NOMO-1 treated with dmso at 0.1 percent for 144 hours (cell line): Measurements from ENCODE around the gene SLC1A2.
A peak's percentile ranks its signal among the peaks of the same experiment; 100 is the strongest.
"Not testable (repeated sequence)": the region's sequence is repeated elsewhere in the genome, so short reads cannot be mapped to it uniquely, and the experiment has no call there.

Experiments used
- DNase-seq: peaks from one replicate; lab custom pipeline; 2025; ENCODE audit not compliant: unreplicated experiment; lab: John Stamatoyannopoulos, UW

The SLC1A2 gene

GRCh38 chr11:35231076-35231860 is 188.1 kb downstream of the SLC1A2 start:
- DNase-seq = no peak

- no peak for DNase-seq
These were observed 189.0 kb downstream of the SLC1A2 start for GRCh38 chr11:35230388-35230787.

GRCh38 chr11:35228328-35228725 is 191.0 kb downstream of the SLC1A2 start:
- DNase-seq = no peak

- DNase-seq = peak; percentile 65
These were observed 191.6 kb downstream of the SLC1A2 start for GRCh38 chr11:35227576-35228327.

GRCh38 chr11:35226756-35227155 is 192.6 kb downstream of the SLC1A2 start:
- not testable (repeated sequence) for DNase-seq

DNA sequence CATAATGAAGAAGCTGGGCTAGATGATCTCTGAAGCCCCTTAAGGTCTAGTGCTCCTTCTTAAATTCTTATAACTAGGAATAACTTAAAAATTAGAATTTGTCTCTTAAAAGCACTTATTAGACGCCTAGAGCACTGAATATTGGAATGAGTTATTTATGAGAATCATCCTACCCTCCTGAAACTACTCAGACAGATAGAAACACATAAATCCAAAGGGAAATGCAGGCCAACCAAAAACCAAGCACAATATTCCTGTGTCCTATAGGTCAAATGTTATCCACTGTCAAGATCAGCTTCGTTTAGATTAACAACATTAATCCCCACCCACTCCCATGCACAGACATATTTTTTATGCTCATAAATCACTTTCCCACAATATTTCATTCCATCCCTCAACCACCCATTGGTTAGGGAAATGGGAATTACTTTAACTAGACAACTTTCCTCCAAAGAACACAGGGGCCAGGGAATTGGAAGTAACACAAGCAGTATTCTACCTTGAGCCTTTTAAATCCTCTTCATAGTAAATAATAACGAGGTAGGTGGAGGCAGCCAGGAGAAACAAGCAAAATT is 193.3 kb downstream of the SLC1A2 start:
- no peak for DNase-seq

DNA sequence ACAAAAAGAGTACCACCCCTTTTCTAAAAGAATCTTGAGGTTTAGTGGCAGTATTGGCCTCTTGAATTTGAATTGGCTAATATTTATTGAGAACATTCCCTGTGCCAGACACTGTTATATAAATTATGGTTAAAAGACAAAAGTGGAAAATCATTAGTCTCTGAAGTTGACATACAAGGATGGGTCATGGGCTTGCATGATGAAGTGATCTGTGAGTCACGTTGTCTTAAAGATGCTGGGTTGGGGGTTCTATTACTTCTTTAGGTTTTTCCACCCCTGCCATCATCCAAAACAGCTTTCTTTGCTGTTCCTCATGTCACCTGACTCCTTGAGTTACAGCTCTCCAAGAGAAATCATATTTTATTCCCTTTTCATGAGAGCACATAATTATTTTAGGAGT is 195.4 kb downstream of the SLC1A2 start:
- no peak for DNase-seq

- no peak for DNase-seq
These were observed 196.0 kb downstream of the SLC1A2 start for GRCh38 chr11:35223371-35223796.

GRCh38 chr11:35218956-35219355 is 200.4 kb downstream of the SLC1A2 start:
- no peak for DNase-seq

DNA sequence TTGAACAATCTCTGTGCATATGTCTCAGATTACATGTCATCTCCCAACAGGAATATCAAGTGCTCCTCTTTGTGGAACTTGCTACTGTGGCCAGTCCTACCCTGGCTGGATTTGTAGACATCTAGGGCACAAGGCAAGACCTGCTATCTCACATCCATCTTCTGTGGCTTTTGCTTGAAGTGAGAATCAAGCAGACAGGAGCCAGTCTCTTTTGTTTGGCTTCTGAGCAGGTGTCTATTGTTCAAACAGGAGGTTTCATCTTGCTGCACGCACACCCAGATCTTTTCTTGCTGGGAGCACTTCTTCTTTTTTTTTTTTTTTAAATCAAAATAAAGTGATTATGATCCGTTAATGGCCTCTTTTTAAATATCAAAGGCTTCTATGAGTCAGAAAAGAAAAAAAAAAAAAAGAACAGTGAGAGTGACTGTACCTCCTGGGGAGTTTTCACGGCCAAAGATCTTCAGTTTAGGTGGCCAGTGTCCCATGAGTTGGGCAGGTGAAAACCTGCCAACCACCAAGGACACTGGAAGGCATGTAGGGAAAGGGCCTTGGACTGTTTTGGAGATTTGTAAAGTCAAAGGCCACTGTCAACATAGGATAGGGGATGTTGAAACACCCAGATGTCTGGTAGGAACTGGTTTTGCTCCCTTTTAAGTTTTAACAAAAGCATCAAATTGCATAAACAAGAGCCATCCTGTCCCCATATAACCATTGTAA is 202.2 kb downstream of the SLC1A2 start:
- no peak for DNase-seq

DNA sequence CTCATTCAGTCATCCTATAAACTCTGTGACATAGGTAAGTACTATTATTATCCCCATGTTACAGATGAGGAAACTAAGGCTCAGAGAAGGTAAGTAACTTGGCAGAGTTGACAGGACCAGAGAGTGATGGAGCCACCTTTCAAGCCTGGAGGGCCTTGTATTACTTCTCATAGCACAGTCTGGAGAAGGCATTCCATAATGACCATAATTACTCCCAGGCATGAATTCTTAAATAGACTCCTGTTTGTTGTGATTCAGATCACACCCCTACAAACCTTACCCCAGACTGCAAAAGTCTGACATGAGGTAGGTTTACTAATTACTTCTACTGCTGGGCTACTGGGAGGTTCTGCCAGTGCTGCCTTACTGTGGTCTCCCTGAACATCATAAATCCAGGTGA is 203.4 kb downstream of the SLC1A2 start:
- no peak for DNase-seq

GRCh38 chr11:35214792-35215193 is 204.6 kb downstream of the SLC1A2 start:
- no peak for DNase-seq

DNA sequence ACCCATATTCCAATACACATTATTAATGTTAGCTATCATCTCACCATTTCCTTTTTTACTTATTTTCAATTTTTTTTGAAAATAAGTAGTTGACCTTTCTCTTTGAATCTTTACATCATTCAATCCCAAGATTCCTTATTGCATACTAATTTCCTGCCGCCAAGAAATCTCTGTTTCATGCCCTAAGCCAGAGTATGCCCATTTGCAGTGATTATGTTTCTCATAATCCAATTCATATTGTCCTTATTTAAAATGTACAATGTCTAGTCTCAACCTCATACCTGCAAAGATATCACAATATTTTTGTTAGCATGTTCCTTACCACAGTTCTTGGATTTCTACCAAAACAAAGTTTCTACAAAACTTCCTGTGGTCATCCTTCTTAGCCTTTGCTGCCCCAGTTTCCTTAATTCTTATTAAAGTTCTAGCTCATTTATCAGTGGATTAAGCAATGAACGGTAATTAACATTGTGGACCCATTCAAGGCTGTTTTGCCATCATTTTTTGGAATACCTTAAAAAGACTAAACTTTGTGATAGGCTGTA is 205.1 kb downstream of the SLC1A2 start:
- no peak for DNase-seq

DNA sequence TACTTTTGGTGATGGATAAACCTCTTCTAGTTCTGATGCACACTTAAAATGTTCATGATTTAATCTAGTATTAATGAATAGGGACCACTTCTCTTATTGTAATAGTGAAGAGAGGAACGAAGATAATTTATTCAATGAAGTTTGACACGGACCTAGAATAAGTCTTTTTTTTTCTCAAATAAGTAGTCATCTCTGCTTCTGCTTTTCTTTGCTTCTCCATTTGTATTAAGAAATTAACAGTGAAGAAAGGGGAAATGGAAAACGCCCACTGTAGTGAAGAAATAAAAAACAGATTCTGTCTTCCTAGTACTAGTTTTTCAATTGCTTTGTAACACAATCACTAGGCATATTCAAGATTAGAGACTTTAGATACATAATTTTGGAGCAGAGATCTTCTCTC is 207.4 kb downstream of the SLC1A2 start:
- peak; percentile 78 for DNase-seq

DNA sequence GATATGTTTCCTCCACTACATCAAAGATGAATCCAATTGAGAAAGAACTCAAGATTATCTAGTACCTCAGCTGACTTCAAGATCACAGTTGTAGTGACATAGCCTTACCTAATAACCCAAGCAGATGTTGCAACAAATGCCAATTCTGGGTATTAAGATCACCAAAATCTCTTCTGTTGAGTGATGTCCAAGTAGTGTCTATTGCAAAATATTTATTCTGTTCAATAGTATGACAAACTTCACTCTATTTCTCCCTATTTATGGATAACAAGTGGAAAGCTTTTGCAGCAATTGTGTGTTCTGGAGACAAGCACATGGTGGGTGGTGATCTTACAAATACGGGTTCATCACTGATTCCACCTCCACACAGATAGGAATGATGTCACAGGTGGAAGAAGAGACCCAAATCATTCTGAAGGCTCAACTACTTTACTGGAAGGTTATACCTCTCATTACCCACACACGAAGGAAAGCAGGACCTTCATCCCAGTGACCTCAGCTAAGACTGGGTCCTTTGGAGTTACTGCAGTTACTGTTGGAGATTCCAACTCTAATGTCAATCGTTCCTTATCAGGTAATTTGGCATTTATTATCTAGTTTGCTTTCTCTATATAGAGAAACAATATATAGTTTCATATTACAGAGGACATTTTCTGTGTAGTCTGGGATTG is 208.3 kb downstream of the SLC1A2 start:
- DNase-seq = no peak

GRCh38 chr11:35208795-35209194 is 210.6 kb downstream of the SLC1A2 start:
- no peak for DNase-seq

DNA sequence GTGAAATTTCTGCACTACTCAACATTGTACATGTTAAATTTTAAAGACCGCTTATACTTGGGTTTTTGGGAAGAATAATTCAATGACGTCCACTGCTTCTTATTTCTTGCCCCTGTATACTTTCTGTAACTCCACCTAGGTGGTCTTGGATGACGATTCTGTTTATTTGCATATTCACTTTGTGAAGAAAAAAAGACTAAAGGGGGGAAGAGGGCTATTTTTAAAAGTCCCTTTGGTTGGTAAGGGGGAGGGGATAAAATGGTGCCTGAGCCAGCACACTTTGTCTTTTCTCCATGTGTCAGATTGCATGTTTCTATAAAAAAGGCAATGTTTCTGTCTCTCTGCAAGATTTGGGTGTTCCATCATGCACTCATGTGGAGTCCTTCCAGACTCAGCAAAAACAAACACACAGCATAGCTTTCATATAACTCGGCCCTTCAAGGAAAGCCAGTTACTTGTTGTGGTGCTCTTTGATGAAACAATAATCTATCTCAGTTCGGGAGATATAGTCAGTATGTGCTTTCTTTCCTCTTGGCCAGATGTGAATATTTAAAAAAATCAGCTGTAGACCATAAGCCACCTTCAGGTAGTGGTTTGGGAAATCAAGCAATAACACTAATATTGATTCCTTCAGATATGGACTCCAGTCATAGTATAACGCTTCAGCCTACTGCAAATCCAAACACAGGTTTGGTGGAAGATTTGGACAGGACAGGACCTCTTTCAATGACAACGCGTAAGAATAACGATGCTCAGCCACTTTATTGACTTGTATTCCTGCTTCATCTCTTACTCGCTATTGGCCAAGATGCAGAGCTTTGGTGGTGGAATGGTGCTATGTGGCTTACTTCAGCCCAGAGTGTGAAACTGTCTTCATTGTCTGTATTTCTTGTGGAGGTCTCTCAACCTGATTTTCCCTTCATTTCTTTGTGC is 211.6 kb downstream of the SLC1A2 start:
- no peak for DNase-seq

DNA sequence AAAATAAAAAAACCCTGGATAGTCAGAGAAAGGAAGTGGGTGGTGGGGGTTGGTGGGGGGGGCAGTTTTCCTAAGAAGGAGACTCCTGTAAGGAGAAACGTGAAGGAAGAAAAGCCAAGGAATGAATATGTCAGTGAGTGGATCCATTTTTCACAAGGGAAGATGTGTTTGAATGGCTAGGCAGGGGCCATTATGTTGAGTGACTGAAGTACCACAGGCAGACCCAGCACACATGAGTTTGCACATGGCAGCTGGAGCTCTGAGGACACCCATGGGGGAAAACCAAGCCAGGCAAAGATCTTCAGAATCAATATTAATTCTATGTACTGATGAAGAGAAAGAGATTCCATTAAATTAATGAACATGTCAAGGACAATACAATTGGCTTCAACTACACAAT is 212.7 kb downstream of the SLC1A2 start:
- no peak for DNase-seq

DNA sequence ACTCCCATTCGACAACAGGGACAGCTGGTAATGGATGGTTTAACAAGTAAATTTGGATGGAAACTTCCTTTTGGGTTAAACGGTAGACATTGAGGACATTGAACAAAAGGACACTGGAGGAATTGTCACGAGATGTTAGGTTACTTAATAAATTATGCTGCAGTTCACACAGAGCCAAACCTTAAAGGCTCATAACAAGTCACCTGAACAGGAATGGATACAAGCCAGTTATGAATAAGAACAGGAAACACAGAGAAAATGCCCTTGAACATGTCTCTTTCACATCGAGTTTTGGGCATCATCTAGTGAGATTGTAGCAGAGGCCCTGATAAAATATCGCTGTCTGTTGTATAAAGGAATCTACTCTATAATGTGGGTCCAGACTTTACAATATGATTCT is 214.7 kb downstream of the SLC1A2 start:
- no peak for DNase-seq
